ENCODE results near the gene PLXDC2.

DNA sequence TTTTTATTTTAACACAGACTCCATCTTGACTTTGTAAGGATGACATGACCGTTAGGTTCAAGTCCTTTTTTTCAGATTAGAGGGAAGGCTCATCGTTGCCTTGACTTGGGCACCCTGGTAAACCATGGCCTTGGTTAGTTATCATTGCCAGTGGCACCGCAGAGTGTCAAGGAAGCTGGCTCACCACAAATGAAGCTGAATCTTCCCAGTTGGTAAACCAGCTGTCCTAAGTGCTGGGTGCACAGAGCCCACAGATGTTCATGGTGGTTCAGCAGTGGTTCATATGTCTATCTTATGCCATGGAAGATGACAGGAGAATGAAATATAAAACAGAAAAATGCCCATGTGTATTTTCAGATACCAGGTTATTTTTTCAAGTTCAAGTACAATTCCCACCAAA is 273.6 kb downstream of the PLXDC2 start:
- TF ChIP-seq, protein P1, sequence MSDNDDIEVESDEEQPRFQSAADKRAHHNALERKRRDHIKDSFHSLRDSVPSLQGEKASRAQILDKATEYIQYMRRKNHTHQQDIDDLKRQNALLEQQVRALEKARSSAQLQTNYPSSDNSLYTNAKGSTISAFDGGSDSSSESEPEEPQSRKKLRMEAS (IDR thresholded peaks at IDR 0.05): no peak
- TF ChIP-seq, protein P2, sequence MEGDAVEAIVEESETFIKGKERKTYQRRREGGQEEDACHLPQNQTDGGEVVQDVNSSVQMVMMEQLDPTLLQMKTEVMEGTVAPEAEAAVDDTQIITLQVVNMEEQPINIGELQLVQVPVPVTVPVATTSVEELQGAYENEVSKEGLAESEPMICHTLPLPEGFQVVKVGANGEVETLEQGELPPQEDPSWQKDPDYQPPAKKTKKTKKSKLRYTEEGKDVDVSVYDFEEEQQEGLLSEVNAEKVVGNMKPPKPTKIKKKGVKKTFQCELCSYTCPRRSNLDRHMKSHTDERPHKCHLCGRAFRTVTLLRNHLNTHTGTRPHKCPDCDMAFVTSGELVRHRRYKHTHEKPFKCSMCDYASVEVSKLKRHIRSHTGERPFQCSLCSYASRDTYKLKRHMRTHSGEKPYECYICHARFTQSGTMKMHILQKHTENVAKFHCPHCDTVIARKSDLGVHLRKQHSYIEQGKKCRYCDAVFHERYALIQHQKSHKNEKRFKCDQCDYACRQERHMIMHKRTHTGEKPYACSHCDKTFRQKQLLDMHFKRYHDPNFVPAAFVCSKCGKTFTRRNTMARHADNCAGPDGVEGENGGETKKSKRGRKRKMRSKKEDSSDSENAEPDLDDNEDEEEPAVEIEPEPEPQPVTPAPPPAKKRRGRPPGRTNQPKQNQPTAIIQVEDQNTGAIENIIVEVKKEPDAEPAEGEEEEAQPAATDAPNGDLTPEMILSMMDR (IDR thresholded peaks at IDR 0.05): no peak
- TF ChIP-seq, protein P3, sequence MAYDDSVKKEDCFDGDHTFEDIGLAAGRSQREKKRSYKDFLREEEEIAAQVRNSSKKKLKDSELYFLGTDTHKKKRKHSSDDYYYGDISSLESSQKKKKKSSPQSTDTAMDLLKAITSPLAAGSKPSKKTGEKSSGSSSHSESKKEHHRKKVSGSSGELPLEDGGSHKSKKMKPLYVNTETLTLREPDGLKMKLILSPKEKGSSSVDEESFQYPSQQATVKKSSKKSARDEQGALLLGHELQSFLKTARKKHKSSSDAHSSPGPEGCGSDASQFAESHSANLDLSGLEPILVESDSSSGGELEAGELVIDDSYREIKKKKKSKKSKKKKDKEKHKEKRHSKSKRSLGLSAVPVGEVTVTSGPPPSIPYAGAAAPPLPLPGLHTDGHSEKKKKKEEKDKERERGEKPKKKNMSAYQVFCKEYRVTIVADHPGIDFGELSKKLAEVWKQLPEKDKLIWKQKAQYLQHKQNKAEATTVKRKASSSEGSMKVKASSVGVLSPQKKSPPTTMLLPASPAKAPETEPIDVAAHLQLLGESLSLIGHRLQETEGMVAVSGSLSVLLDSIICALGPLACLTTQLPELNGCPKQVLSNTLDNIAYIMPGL (CRISPR knock-in tag; IDR thresholded peaks at IDR 0.05; ENCODE audit: borderline replicate concordance): no peak
- TF ChIP-seq GATA3 (IDR thresholded peaks at IDR 0.05; ENCODE audit: borderline replicate concordance) (no peak), TFCP2L1 (CRISPR knock-in tag; IDR thresholded peaks at IDR 0.05) (no peak), POLR2A (IDR thresholded peaks at IDR 0.05; ENCODE audit: low read length) (no peak), ESRRA (IDR thresholded peaks at IDR 0.05; ENCODE audit: borderline replicate concordance, low read length) (no peak)

Measured in A549 (cell line).